OCI-LY7 (cell line): ENCODE results near the gene DDX56. TPM values are rescaled to one million over a fixed set of nuclear protein-coding genes. Genes with fewer than 3 reads are reported as not detected.

Source experiments
- BruUV-seq: library from RNA; stranded (reverse); fragments of 400-500 nt; replicated peaks from 2 replicates; lab custom pipeline; 2021; lab: Mats Ljungman, UMichigan
- CTCF ChIA-PET: fragments of 300-600 bp; sonication (Branson Sonifier 250); formaldehyde crosslinking; loops from one replicate; lab custom pipeline; 2022; ENCODE audit warnings: antibody characterized with exemption; ENCODE audit not compliant: unreplicated experiment; lab: Charles Lee
- POLR2A ChIA-PET: fragments of 300-600 bp; sonication (Branson Sonifier 250); formaldehyde crosslinking; loops from one replicate; lab custom pipeline; 2022; ENCODE audit warnings: antibody characterized with exemption; lab: Charles Lee
- DNase-seq: peaks from one replicate; pipeline ENCODE4 v3.0.0-alpha.2; 2015; ENCODE audit warnings: low spot score
- H2AFZ ChIP-seq: fragments of 200-600 bp; sonication (generic), shearing (Covaris generic); 2 replicates; pipeline ENCODE4 v1.6.1; 2014; ENCODE audit warnings: mild to moderate bottlenecking, antibody characterized with exemption, low read length, moderate library complexity
- H3K27ac ChIP-seq: fragments of 200-600 bp; sonication (generic); 2 replicates; pipeline ENCODE4 v1.5.1; 2014; ENCODE audit warnings: mixed run types, low read depth, mild to moderate bottlenecking, moderate library complexity, low read length, inconsistent platforms; ENCODE audit not compliant: poor library complexity, severe bottlenecking
- H3K36me3 ChIP-seq: fragments of 200-600 bp; sonication (generic); 2 replicates; pipeline ENCODE4 v1.6.1; 2014; ENCODE audit warnings: mild to moderate bottlenecking, antibody characterized with exemption, low read length, moderate library complexity, mixed read lengths; ENCODE audit not compliant: insufficient read depth
- H3K4me1 ChIP-seq: fragments of 200-600 bp; sonication (generic); 2 replicates; pipeline ENCODE4 v1.5.1; 2014; ENCODE audit warnings: mild to moderate bottlenecking, low read length; ENCODE audit not compliant: insufficient read depth, poor library complexity, severe bottlenecking
- H3K4me2 ChIP-seq: fragments of 200-600 bp; sonication (generic); 2 replicates; pipeline ENCODE4 v1.6.1; 2014; ENCODE audit warnings: mild to moderate bottlenecking, low read length
- H3K4me3 ChIP-seq: fragments of 200-600 bp; sonication (generic); 2 replicates; pipeline ENCODE4 v1.5.1; 2014; ENCODE audit warnings: mild to moderate bottlenecking, low read depth, low read length; ENCODE audit not compliant: poor library complexity, severe bottlenecking
- H3K79me2 ChIP-seq: fragments of 200-600 bp; sonication (generic); 2 replicates; pipeline ENCODE4 v1.6.1; 2016; ENCODE audit warnings: low read depth, mild to moderate bottlenecking, low read length, moderate library complexity, mixed read lengths; ENCODE audit not compliant: insufficient read depth
- H3K9me2 ChIP-seq: fragments of 200-600 bp; sonication (generic); 2 replicates; pipeline ENCODE4 v1.6.1; 2016; ENCODE audit warnings: mild to moderate bottlenecking, low read length, mixed read lengths; ENCODE audit not compliant: insufficient read depth
- H3K9me3 ChIP-seq: fragments of 200-600 bp; sonication (generic); 2 replicates; pipeline ENCODE4 v1.6.1; 2014; ENCODE audit warnings: mild to moderate bottlenecking, mixed run types, low read length, mixed read lengths
- H4K20me1 ChIP-seq: fragments of 200-600 bp; sonication (generic); 2 replicates; pipeline ENCODE4 v1.6.1; 2014; ENCODE audit warnings: mild to moderate bottlenecking, antibody characterized with exemption, low read length, moderate library complexity, mixed read lengths; ENCODE audit not compliant: insufficient read depth
- EZH2phosphoT487 ChIP-seq: fragments of 200-600 bp; sonication (generic); IDR thresholded peaks from 2 replicates; pipeline ENCODE4 v1.6.1; 2018; ENCODE audit warnings: low read depth, borderline replicate concordance, mild to moderate bottlenecking, mixed run types, antibody characterized with exemption, low read length, moderate library complexity, mixed read lengths
- intact Hi-C: fragments of 100-400 bp; cut with micrococcal nuclease; formaldehyde crosslinking; loops from one replicate; pipeline ENCODE4 v1.10.0; 2022; ENCODE audit not compliant: unreplicated experiment
- total RNA-seq, 2 experiments: library from RNA; depleted of rRNA in 1 of 2; stranded (reverse); fragments of >200 nt in 1 of 2; shearing (Covaris generic) in 1 of 2; gene quantifications; 2 replicates each; pipeline ENCODE4 v1.2.3, GENCODE V29; 2014 to 2022
- TF ChIP-seq, protein P1 (sequence below): fragments of 200-600 bp; sonication (generic); conservative IDR thresholded peaks from 2 replicates; pipeline ENCODE4 v1.5.1; 2014; ENCODE audit warnings: mild to moderate bottlenecking, antibody characterized with exemption, low read length, moderate library complexity, mixed read lengths

The DDX56 gene
- total RNA-seq, 2 experiments from 2014 or later: 89.2 to 95.4 TPM

DNA sequence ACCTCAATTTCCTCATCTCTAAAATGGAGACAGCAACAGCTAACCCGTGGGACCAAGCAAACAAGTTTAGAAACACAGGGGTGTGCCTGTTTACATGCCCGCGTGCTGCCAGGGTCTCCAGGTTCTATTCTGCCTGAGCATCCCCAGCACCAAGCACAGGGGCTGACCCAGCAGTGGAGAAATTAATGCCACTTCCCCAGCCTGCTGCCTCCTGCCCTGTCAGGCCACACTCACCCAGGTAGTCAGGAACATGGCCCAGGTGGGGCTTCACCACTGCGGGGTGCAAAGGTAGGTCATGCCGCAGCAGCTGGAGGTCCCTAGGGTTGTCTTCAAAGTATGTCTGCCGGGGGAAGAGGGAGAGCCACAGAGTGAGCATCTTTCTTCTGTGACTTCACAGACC lies 5.8 kb downstream of the DDX56 start:
- H3K4me3 ChIP-seq: no peak overlapping the region
- H3K79me2 ChIP-seq: peaks cover 18% of the 10 kb centered on the region
- no peaks in the 10 kb centered on the region for H3K9me3 ChIP-seq
- no peak for DNase-seq
- H4K20me1 ChIP-seq: no peaks in the 10 kb centered on the region; the same call in 1 of the 2 replicates
- TF ChIP-seq, protein P1, sequence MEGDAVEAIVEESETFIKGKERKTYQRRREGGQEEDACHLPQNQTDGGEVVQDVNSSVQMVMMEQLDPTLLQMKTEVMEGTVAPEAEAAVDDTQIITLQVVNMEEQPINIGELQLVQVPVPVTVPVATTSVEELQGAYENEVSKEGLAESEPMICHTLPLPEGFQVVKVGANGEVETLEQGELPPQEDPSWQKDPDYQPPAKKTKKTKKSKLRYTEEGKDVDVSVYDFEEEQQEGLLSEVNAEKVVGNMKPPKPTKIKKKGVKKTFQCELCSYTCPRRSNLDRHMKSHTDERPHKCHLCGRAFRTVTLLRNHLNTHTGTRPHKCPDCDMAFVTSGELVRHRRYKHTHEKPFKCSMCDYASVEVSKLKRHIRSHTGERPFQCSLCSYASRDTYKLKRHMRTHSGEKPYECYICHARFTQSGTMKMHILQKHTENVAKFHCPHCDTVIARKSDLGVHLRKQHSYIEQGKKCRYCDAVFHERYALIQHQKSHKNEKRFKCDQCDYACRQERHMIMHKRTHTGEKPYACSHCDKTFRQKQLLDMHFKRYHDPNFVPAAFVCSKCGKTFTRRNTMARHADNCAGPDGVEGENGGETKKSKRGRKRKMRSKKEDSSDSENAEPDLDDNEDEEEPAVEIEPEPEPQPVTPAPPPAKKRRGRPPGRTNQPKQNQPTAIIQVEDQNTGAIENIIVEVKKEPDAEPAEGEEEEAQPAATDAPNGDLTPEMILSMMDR: no peak
- TF ChIP-seq EZH2phosphoT487: no peak
- H2AFZ ChIP-seq: no peak overlapping the region
- peaks cover 94% of the 10 kb centered on the region for H3K36me3 ChIP-seq
- no peaks in the 10 kb centered on the region for H3K9me2 ChIP-seq
- no TSS peak for BruUV-seq
- intact Hi-C loops: loop anchor here (5.0 kb wide), 2 partner anchors 76 to 91 kb away; partner anchors contain the start of gene NUDCD3
- H3K4me2 ChIP-seq: no peak overlapping the region
- ChIA-PET POLR2A (no interaction called here), CTCF (no interaction called here)
- peaks cover 10% of the 10 kb centered on the region for H3K4me1 ChIP-seq
- no peak overlapping the region for H3K27ac ChIP-seq

DNA sequence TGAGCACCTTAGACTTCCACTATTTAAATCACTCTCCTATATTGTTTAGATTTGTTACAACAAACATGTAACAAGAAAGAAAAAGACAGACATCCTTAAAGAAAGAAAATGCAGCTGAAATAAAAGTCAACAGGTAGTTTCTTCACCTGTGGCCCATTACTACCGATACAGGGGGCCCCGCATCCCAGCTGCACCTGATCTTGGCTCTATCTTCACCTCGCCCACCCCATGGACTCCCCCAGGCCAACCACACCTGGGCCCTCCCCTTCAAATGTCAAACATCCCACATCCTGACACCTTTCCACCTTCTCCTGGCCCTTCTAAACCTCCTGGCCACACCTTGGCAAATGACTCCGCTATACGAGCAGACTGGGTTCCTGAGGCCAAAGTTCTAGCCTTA lies 7.0 kb downstream of the DDX56 start:
- BruUV-seq: no TSS peak
- TF ChIP-seq, protein P1: no peak
- TF ChIP-seq EZH2phosphoT487: no peak
- Histone ChIP-seq H3K27ac (no peak overlapping the region), H3K4me2 (no peak overlapping the region), H3K4me1 (no peaks in the 10 kb centered on the region), H3K79me2 (peaks cover 6% of the 10 kb centered on the region; the same call in 1 of the 2 replicates), H3K4me3 (no peak overlapping the region), H3K36me3 (peaks cover 82% of the 10 kb centered on the region), H3K9me3 (no peaks in the 10 kb centered on the region), H2AFZ (no peak overlapping the region), H4K20me1 (no peaks in the 10 kb centered on the region; the same call in 1 of the 2 replicates), H3K9me2 (no peaks in the 10 kb centered on the region)
- ChIA-PET CTCF (interaction anchor here (0.6 kb wide), 1 partner anchor 308 kb away, joined by 3 read pairs; no protein-coding TSS in a partner anchor), POLR2A (no interaction called here)
- no peak for DNase-seq
- intact Hi-C loops: loop anchor here (5.0 kb wide), 2 partner anchors 74 to 89 kb away; partner anchors contain the start of gene NUDCD3
